GM19238 (cell line): Measurements from ENCODE around the gene RALY.

Experiments used
- DNase-seq: peaks from one replicate; pipeline ENCODE4 v3.0.0; 2011; ENCODE audit warnings: low spot score; ENCODE audit not compliant: insufficient read length

The RALY gene

GRCh38 chr20:33993576-33994221 lies at the start of gene RALY:
Gene RALY, plus strand, starts transcription at chr20:33993911. Its CDS starts 78,164 bp downstream, at chr20:34072075.
- peak; percentile 87 for DNase-seq

GRCh38 chr20:33944914-33945313 lies 48.8 kb upstream of the RALY start:
- DNase-seq, result no peak

- no peak for DNase-seq
Measured at GRCh38 chr20:33945391-33946081, 48.2 kb upstream of the RALY start.

DNA sequence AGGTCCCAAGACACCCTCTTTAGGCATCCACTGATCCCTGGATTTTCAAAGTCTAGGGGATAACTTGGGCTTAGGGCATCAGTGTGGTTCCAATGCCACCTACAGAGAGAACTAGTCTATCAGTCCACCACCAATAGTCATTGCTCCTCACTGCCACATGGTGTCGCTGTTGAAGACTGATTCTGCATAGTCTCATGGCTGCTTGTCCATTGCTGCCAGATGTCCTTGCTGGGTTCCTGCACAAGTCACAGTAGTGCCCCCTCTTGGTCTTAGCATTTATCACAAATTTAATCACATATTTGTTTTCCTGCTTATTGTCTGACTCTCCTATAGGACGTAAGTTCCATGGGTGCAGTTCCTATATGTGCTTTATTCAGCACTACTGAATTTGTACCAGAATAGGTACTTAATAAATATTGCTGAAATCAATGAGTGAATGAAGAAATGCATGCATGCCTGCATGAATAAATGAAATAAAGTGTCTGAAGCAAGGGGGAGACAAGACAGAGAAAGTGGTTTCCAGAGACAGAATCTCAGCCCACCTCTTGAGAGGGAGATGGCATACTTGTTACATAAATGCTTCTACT lies 45.9 kb upstream of the RALY start:
- peak; percentile 15 for DNase-seq

DNA sequence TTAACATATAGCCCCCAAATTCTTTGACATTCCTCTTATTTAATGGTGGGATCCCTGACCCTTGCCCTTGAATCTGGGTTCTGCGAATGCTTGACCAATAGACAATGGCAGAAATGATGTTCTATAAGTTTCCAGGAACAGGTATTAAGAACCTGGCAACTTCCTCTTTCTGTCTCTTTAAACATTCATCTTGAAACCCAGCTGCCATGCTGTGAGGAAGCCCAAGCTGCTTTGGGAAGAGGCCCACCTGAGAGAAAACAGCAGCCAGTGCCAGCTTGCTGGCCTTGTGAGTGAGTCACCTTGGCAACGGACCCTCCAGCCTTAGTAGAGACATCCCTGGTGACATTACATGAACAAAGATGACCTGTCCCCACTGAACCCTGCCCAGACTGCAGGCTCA lies 45.2 kb upstream of the RALY start:
- no peak for DNase-seq

DNA sequence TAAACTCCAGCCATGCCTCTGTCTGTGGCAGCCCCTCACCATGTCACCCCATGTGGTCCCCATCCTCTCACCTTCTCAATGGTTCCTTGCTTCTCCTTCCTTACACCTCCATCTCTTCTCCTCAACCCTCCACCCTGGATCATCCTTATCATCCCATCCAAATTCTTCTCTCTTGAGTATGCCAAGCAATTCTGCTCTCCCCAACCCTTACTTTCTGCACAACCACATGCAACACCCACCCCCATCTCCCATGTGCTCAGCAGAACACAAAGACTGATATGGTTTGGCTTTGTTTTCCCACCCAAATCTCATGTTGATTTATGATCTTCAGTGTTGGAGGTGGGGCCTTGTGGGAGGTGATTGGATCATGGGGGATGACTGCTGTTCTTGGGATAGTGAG lies 42.5 kb upstream of the RALY start:
- DNase-seq, result no peak

GRCh38 chr20:33954504-33954903 lies 39.2 kb upstream of the RALY start:
- DNase-seq, result no peak

- no peak for DNase-seq
Measured at GRCh38 chr20:33963751-33964150, 30.0 kb upstream of the RALY start.

- DNase-seq, result no peak
Measured at GRCh38 chr20:33964441-33964840, 29.3 kb upstream of the RALY start.

GRCh38 chr20:33967126-33967525 lies 26.6 kb upstream of the RALY start:
- DNase-seq, result no peak

GRCh38 chr20:33969563-33969962 lies 24.1 kb upstream of the RALY start:
- no peak for DNase-seq

DNA sequence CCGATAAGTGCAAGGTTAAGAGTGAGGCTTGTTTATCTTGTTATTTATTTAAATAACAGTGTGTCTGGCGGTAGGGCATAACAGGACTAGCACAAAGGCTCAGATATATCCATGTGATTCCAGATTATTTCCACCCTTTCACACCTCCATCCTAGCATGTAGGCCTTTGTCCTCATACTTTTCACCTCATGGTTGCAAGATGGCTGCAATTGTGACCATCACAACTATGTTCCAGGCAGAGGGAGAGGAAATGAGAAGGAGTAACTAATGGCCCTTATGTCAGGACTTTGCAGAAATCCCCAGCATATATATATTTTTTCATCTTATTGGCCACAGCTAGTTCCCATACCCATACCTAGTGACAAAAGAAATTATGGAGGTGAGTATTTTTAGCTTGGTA lies 23.5 kb upstream of the RALY start:
- no peak for DNase-seq

DNA sequence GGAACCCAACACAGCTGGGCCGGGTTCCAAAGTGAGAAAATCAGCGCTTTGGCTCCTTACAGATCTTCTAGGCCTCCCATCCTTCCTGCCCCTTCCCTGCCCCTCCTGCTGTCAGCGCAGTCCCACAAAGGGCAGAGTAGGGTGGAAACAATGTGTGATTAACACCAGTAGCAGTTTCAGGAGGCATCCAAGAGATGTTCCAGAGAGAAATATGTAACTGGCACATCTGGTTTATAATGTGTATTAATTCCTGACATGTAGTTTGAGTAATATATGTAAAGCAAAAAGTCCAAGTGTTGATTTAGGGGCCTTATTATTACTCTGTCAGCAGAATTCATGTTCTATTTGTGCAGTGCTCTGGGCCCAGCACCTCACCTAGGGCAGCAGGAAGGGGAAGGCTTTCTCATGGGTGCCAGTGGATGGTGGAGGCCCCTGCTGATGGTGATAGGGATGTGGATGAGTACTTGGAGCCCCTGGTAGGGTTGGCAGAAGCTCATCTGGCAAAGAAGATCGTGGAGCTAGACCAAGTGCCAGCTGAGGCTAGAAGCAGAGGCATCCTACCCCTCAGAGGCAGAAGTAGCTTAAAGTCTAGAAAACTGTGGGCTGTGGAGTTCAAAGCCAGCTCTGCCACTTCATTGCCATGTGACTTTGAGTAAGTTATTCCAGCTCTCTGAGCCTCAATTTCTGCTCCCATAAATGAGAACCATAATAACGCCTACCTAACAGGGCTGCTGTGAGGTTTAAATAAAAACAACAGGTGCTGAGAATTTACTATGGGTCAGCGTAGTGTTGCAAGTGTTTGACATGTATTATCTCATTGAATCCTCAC lies 22.4 kb upstream of the RALY start:
- DNase-seq, result no peak

- no peak for DNase-seq
Measured at GRCh38 chr20:33976959-33977358, 16.8 kb upstream of the RALY start.

DNA sequence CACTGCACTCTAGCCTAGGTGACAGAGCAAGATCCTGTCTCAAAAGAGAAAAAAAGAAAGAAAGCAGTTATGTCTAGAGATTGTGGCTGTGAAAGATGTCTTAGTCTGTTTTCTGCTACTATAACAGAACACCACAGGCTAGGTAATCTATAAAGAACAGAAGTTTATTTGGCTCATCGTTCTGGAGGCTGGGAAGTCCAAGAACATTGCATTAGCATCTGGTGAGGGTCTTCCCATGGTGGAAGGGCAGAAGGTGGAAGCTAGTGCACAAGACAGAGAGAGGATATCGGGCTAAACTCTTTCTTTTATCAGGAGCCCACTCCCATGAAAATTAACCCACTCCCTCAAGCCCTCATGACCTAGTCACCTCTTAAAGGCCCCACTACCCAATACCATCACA lies 16.2 kb upstream of the RALY start:
- no peak for DNase-seq

GRCh38 chr20:33979094-33979493 lies 14.6 kb upstream of the RALY start:
- no peak for DNase-seq

DNA sequence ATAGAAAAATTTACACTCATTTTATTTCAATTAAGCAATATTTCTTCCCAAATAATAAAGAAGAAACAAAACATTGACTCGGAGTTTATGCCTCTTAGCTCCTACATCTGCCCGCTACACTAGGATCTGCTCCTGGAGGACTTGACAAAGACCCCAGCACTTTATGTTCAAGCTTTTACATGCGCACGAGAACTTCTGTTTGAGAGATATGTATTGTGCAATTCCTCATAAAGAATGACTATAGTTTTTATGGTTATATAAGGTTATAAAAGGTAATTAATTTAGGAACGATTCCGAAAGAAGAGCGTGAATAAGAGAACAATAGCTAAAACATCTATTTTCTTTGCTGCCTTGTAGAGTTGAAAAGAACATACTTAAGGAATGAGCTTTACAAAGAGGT lies 12.4 kb upstream of the RALY start:
- no peak for DNase-seq

DNA sequence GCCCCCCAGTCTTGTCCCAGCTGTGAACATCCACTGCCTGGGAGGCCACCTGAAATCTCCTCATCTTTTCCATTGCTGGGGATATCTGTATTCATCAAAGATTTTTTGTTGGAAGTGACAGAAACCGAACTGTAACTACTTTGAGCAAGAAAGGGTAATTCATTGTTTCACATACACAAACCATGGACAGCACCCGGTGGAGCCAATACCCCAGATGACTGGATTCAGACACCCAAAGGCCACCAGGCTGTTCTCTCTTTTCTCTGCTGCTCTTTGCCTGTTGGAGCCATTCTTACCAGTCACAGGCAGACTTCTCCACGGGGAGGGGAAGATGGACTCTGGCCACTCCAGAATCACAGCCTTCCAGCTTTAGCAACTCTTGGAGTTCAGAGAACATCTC lies 11.7 kb upstream of the RALY start:
- no peak for DNase-seq

DNA sequence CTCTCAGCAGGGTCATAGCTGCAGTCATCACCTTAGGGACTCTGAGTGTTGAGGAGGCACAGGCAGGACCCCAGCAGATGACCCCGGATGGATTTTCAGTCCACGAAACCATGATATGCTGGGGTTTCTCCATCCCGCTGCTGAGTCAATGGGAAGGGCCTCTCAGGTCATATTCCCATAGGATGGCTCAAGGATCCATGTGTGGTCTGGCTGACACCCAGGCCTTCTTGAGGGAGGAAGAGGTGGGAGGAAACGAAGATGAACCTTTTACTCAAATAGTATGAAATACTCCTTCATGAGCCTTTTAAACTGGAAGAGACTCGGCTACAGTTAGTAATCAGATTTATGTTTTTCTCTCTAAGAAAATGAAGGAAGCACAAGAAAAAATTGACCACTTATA lies 10.3 kb upstream of the RALY start:
- DNase-seq, result no peak

- DNase-seq, result no peak
Measured at GRCh38 chr20:33984182-33984719, 9.5 kb upstream of the RALY start.

DNA sequence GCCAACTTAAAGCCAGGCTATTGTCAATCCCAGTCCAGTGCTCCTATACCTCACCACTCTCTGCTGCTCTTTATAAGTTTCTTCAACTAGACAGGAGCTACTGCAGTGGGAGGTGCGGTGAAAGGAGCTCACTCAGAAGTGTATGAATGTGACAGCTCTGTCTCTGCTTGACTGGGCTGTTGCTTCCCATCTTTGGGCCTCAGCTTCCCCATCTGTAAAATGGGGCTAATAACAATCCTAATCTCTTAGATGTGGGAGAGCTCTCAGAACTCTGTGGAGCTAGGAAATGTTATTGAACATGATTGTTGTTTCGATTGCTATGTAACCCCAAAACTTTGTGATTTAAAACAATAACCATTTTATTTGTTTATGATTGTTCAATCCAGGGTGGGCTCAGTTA lies 8.4 kb upstream of the RALY start:
- DNase-seq, result no peak

GRCh38 chr20:33985830-33986229 lies 7.9 kb upstream of the RALY start:
- no peak for DNase-seq
